BE2C (cell line): ENCODE measurements around the gene FBLN2.

ENCODE experiments used
- DNase-seq: peaks from one replicate; pipeline ENCODE4 v3.0.0-alpha.2; 2020
- H3K27me3 ChIP-seq: fragments of 250-450 bp; sonication (Bioruptor Pico); 2 replicates; pipeline ENCODE4 v1.5.1; 2020; ENCODE audit warnings: mild to moderate bottlenecking
- H3K36me3 ChIP-seq: fragments of 250-450 bp; sonication (Bioruptor Pico); 2 replicates; pipeline ENCODE4 v1.5.1; 2020; ENCODE audit warnings: mild to moderate bottlenecking
- H3K4me1 ChIP-seq: fragments of 250-450 bp; sonication (Bioruptor Pico); 2 replicates; pipeline ENCODE4 v1.5.1; 2020
- H3K4me3 ChIP-seq: 2 replicates; pipeline ENCODE4 v1.5.1; 2011; ENCODE audit warnings: low read depth, low read length
- H3K9me3 ChIP-seq: fragments of 250-450 bp; sonication (Bioruptor Pico); 2 replicates; pipeline ENCODE4 v1.5.1; 2020
- CTCF ChIP-seq: IDR thresholded peaks from 2 replicates; pipeline ENCODE4 v1.5.1; 2012; ENCODE audit warnings: mild to moderate bottlenecking, low read depth, low read length

Gene FBLN2

DNA sequence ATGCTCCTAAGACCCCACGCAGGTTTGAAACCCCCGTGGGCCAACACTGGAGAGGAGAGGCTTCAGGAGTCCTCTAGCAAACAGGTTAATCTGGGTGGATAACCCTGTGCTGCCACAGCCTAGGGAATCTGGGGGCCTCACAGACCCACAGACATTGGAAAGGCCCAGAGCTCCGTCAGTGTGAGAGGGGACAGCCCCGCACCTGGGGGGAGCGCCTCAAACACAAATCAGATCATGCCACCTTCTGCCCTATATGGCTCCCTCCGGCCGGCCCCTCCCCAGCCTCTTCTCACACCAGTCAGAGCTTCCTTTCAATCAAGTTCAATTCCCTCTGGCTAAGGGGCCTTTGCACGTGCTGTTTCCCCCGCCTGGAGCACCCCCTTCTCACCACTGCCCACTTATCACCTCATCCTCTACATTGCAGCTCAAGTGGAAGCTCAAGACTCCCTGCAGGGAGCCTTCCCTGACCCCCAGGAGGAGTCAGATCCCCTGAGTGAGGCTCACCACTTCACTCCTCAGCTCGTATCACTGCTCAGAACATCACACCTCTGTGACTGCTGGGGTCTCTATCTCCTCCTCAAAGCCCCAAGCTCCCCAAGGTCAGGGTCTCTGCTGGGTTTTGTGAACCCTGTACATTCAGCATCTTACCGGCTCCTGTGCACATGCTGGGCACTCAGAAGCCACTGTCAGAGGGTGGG, 24.1 kb downstream of the FBLN2 start:
- Histone ChIP-seq H3K36me3 (no peaks in the 10 kb centered on the region), H3K27me3 (no peaks in the 10 kb centered on the region), H3K9me3 (no peaks in the 10 kb centered on the region), H3K4me1 (peaks cover 14% of the 10 kb centered on the region), H3K4me3 (no peak overlapping the region)
- no peak for TF ChIP-seq CTCF
- DNase-seq = no peak

GRCh38 chr3:13574083-13574797, 25.3 kb downstream of the FBLN2 start:
- Histone ChIP-seq H3K36me3 (no peaks in the 10 kb centered on the region), H3K27me3 (no peaks in the 10 kb centered on the region), H3K9me3 (no peaks in the 10 kb centered on the region), H3K4me3 (no peak overlapping the region), H3K4me1 (peaks cover 14% of the 10 kb centered on the region)
- TF ChIP-seq CTCF = no peak
- DNase-seq = peak; percentile 88

GRCh38 chr3:13574798-13575451, 26.0 kb downstream of the FBLN2 start:
- H3K27me3 ChIP-seq = no peaks in the 10 kb centered on the region
- H3K36me3 ChIP-seq = no peaks in the 10 kb centered on the region
- peak; percentile 55 for DNase-seq
- no peaks in the 10 kb centered on the region for H3K9me3 ChIP-seq
- no peak overlapping the region for H3K4me3 ChIP-seq
- peaks cover 14% of the 10 kb centered on the region for H3K4me1 ChIP-seq
- no peak for TF ChIP-seq CTCF

GRCh38 chr3:13575459-13576061, 26.6 kb downstream of the FBLN2 start:
- peak; percentile 70 for DNase-seq
- H3K27me3 ChIP-seq = no peaks in the 10 kb centered on the region
- H3K9me3 ChIP-seq = no peaks in the 10 kb centered on the region
- no peak for TF ChIP-seq CTCF
- H3K4me3 ChIP-seq = no peak overlapping the region
- H3K36me3 ChIP-seq = no peaks in the 10 kb centered on the region
- peaks cover 14% of the 10 kb centered on the region for H3K4me1 ChIP-seq

DNA sequence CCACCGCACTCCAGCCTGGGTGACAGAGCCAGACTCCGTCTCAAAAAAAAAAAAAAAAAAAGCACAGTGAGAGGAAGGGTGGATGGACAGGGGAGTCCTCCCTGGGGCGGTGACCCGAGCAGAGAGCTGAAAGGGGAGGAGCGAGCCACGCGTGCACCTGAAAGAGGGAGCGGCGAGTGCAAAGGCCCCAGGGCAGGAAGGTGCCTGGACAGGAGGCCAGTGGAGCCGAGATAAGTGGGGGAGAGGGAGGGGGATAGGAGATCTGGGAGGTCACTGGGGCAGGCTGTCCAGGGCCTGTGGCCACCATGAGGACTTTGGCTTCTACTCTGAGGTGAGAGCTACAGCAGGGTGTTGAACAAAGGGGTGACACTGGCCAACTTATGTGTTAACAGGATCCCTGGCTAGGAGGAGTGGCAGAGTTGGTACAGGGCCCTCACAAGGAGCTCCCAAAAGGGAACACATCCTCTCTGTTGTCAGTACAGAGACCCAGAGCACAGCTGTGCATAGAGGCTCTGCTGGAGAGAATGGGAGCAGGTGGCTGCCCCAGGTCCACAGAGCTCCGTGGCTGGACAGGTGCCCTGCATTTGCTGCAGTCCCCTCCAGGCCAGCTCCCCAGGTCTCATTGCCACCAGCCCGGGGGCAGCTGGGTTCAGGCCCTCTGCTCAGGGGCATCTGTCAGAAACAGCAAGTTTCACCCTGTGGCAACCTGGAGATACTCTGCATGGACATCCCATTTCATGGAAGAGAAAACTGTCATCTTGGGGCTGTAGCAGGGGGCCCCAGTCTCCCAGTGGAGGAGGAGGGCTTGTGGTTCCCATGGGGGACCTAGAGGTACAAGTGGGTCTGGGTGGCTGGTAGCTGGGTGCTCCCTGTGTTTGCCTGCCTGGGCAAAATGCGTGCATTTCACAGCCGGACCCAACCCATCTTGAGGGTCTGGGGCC, 28.5 kb downstream of the FBLN2 start:
- H3K36me3 ChIP-seq = no peaks in the 10 kb centered on the region
- no peak for DNase-seq
- no peak for TF ChIP-seq CTCF
- no peaks in the 10 kb centered on the region for H3K27me3 ChIP-seq
- peaks cover 14% of the 10 kb centered on the region for H3K4me1 ChIP-seq
- H3K4me3 ChIP-seq = no peak overlapping the region
- H3K9me3 ChIP-seq = no peaks in the 10 kb centered on the region
